Activated naive CD4-positive, alpha-beta T cell treated with anti-CD3 and anti-CD28 coated beads, Interleukin-2, amount 50 U/mL, for 24 hours (primary cell): ENCODE data around the gene COPA.

Source experiments
- H3K27ac Mint-ChIP-seq: one replicate; pipeline ENCODE4 v1.8.0; 2021; ENCODE audit warnings: mild to moderate bottlenecking, mixed read lengths
- H3K27me3 Mint-ChIP-seq: one replicate; pipeline ENCODE4 v1.8.0; 2021; ENCODE audit warnings: mixed read lengths
- H3K36me3 Mint-ChIP-seq: one replicate; pipeline ENCODE4 v1.8.0; 2021; ENCODE audit warnings: mixed read lengths
- H3K4me1 Mint-ChIP-seq: one replicate; pipeline ENCODE4 v1.8.0; 2021; ENCODE audit warnings: mixed read lengths
- H3K4me3 Mint-ChIP-seq: one replicate; pipeline ENCODE4 v1.8.0; 2021; ENCODE audit warnings: mild to moderate bottlenecking, mixed read lengths
- H3K9me3 Mint-ChIP-seq: one replicate; pipeline ENCODE4 v1.8.0; 2021; ENCODE audit warnings: mixed read lengths

COPA gene

GRCh38 chr1:160277330-160277729 lies 65.7 kb downstream of the COPA start:
- Mint-ChIP-seq H3K4me3 (no peak overlapping the region), H3K4me1 (no peaks in the 10 kb centered on the region), H3K36me3 (peaks cover 14% of the 10 kb centered on the region), H3K9me3 (no peaks in the 10 kb centered on the region), H3K27ac (no peak overlapping the region), H3K27me3 (no peaks in the 10 kb centered on the region)

GRCh38 chr1:160271025-160271424 lies 72.0 kb downstream of the COPA start:
- H3K9me3 Mint-ChIP-seq: no peaks in the 10 kb centered on the region
- no peaks in the 10 kb centered on the region for H3K4me1 Mint-ChIP-seq
- peaks cover 1% of the 10 kb centered on the region for H3K36me3 Mint-ChIP-seq
- no peak overlapping the region for H3K27ac Mint-ChIP-seq
- no peak overlapping the region for H3K4me3 Mint-ChIP-seq
- no peaks in the 10 kb centered on the region for H3K27me3 Mint-ChIP-seq

- Mint-ChIP-seq H3K27ac (no peak overlapping the region), H3K4me3 (no peak overlapping the region), H3K9me3 (no peaks in the 10 kb centered on the region), H3K36me3 (peaks cover 1% of the 10 kb centered on the region), H3K4me1 (peaks cover 11% of the 10 kb centered on the region), H3K27me3 (no peaks in the 10 kb centered on the region)
These were observed 75.6 kb downstream of the COPA start for GRCh38 chr1:160267284-160267991.

- Mint-ChIP-seq H3K27me3 (no peaks in the 10 kb centered on the region), H3K9me3 (no peaks in the 10 kb centered on the region), H3K4me1 (peaks cover 28% of the 10 kb centered on the region), H3K36me3 (peaks cover 4% of the 10 kb centered on the region), H3K27ac (no peak overlapping the region), H3K4me3 (no peak overlapping the region)
These were observed 78.2 kb downstream of the COPA start for GRCh38 chr1:160264795-160265307.

- Mint-ChIP-seq H3K36me3 (peaks cover 8% of the 10 kb centered on the region), H3K9me3 (no peaks in the 10 kb centered on the region), H3K27me3 (no peaks in the 10 kb centered on the region), H3K4me3 (peak within 1 kb of the TSS; percentile 98), H3K4me1 (peaks cover 49% of the 10 kb centered on the region), H3K27ac (peak within 1 kb of the TSS; percentile 98)
These were observed 80.9 kb downstream of the COPA start, which contains the start of gene DCAF8 for GRCh38 chr1:160261893-160262794. Gene DCAF8 (minus strand): TSS chr1:160262549. CDS start chr1:160244008, 18,541 bp downstream.

- Mint-ChIP-seq H3K4me3 (peak overlapping the region; percentile 98), H3K27ac (peak overlapping the region; percentile 98), H3K9me3 (no peaks in the 10 kb centered on the region), H3K4me1 (peaks cover 55% of the 10 kb centered on the region), H3K27me3 (no peaks in the 10 kb centered on the region), H3K36me3 (peaks cover 8% of the 10 kb centered on the region)
These were observed 81.5 kb downstream of the COPA start for GRCh38 chr1:160261556-160261892.

- no peaks in the 10 kb centered on the region for H3K9me3 Mint-ChIP-seq
- peak overlapping the region; percentile 98 for H3K27ac Mint-ChIP-seq
- H3K4me3 Mint-ChIP-seq: peak overlapping the region; percentile 98
- peaks cover 61% of the 10 kb centered on the region for H3K4me1 Mint-ChIP-seq
- peaks cover 8% of the 10 kb centered on the region for H3K36me3 Mint-ChIP-seq
- no peaks in the 10 kb centered on the region for H3K27me3 Mint-ChIP-seq
These were observed 82.4 kb downstream of the COPA start for GRCh38 chr1:160260406-160261382.

GRCh38 chr1:160258177-160258798 lies 84.8 kb downstream of the COPA start:
- H3K27me3 Mint-ChIP-seq: no peaks in the 10 kb centered on the region
- no peaks in the 10 kb centered on the region for H3K9me3 Mint-ChIP-seq
- H3K36me3 Mint-ChIP-seq: peaks cover 8% of the 10 kb centered on the region
- no peak overlapping the region for H3K4me3 Mint-ChIP-seq
- H3K27ac Mint-ChIP-seq: peak overlapping the region; percentile 70
- H3K4me1 Mint-ChIP-seq: peaks cover 54% of the 10 kb centered on the region

GRCh38 chr1:160257411-160258015 lies 85.5 kb downstream of the COPA start:
- H3K27ac Mint-ChIP-seq: peak overlapping the region; percentile 79
- no peaks in the 10 kb centered on the region for H3K27me3 Mint-ChIP-seq
- H3K4me3 Mint-ChIP-seq: no peak overlapping the region
- H3K4me1 Mint-ChIP-seq: peaks cover 54% of the 10 kb centered on the region
- peaks cover 8% of the 10 kb centered on the region for H3K36me3 Mint-ChIP-seq
- no peaks in the 10 kb centered on the region for H3K9me3 Mint-ChIP-seq

GRCh38 chr1:160256396-160257046 lies 86.5 kb downstream of the COPA start:
- Mint-ChIP-seq H3K4me3 (no peak overlapping the region), H3K36me3 (peaks cover 8% of the 10 kb centered on the region), H3K4me1 (peaks cover 63% of the 10 kb centered on the region), H3K27me3 (no peaks in the 10 kb centered on the region), H3K27ac (peak overlapping the region; percentile 57), H3K9me3 (no peaks in the 10 kb centered on the region)

GRCh38 chr1:160255781-160256300 lies 87.2 kb downstream of the COPA start:
- peaks cover 56% of the 10 kb centered on the region for H3K4me1 Mint-ChIP-seq
- no peak overlapping the region for H3K4me3 Mint-ChIP-seq
- no peaks in the 10 kb centered on the region for H3K9me3 Mint-ChIP-seq
- peaks cover 8% of the 10 kb centered on the region for H3K36me3 Mint-ChIP-seq
- H3K27ac Mint-ChIP-seq: peak overlapping the region; percentile 41
- no peaks in the 10 kb centered on the region for H3K27me3 Mint-ChIP-seq

- H3K36me3 Mint-ChIP-seq: no peaks in the 10 kb centered on the region
- no peaks in the 10 kb centered on the region for H3K27me3 Mint-ChIP-seq
- H3K9me3 Mint-ChIP-seq: no peaks in the 10 kb centered on the region
- H3K27ac Mint-ChIP-seq: peak overlapping the region; percentile 85
- no peak overlapping the region for H3K4me3 Mint-ChIP-seq
- peaks cover 26% of the 10 kb centered on the region for H3K4me1 Mint-ChIP-seq
These were observed 91.1 kb downstream of the COPA start for GRCh38 chr1:160251687-160252526.

- no peaks in the 10 kb centered on the region for H3K36me3 Mint-ChIP-seq
- H3K4me3 Mint-ChIP-seq: no peak overlapping the region
- H3K27me3 Mint-ChIP-seq: no peaks in the 10 kb centered on the region
- no peak overlapping the region for H3K27ac Mint-ChIP-seq
- peaks cover 26% of the 10 kb centered on the region for H3K4me1 Mint-ChIP-seq
- H3K9me3 Mint-ChIP-seq: no peaks in the 10 kb centered on the region
These were observed 92.0 kb downstream of the COPA start for GRCh38 chr1:160251011-160251410.
